Thoracic aorta (tissue), 2 donors: ENCODE results near the gene ZC2HC1C. TPM values are rescaled to one million over a fixed set of nuclear protein-coding genes. Genes with fewer than 3 reads are reported as not detected.

Source experiments
- ATAC-seq: fragments of 150-250 bp; one replicate; pipeline ENCODE4 v1.8.0; 2017; ENCODE audit warnings: low read depth; ENCODE audit not compliant: insufficient number of reproducible peaks, low FRiP score
- DNase-seq: peaks from one replicate; pipeline ENCODE4 v3.0.0-alpha.2; 2020; ENCODE audit warnings: low spot score
- H3K27ac ChIP-seq, 2 donors: fragments of 200-600 bp; sonication (generic); 1 replicate in 1 of 2; 2 replicates in 1 of 2; pipeline ENCODE4 v1.5.1; 2016; ENCODE audit warnings: mild to moderate bottlenecking in 2 of 2, moderate library complexity in 2 of 2
- H3K27me3 ChIP-seq: fragments of 200-600 bp; sonication (generic); replicated peaks from 2 replicates; pipeline ENCODE4 v1.6.0; 2016; ENCODE audit warnings: mild to moderate bottlenecking; ENCODE audit not compliant: insufficient read depth
- H3K36me3 ChIP-seq: fragments of 200-600 bp; sonication (generic); one replicate; pipeline ENCODE4 v1.5.1; 2016
- H3K4me1 ChIP-seq, 2 donors: fragments of 200-600 bp; sonication (generic); 1 replicate in 1 of 2; 2 replicates in 1 of 2; pipeline versions ENCODE4 v1.5.1 to v1.6.0; 2016; ENCODE audit warnings: low read depth in 2 of 2, mild to moderate bottlenecking in 1 of 2; ENCODE audit not compliant: control insufficient read depth in 1 of 2
- H3K4me3 ChIP-seq: fragments of 200-600 bp; sonication (generic); 2 replicates; pipeline ENCODE4 v1.5.1; 2016; ENCODE audit warnings: mild to moderate bottlenecking
- H3K9me3 ChIP-seq: fragments of 200-600 bp; sonication (generic); 2 replicates; pipeline ENCODE4 v1.5.1; 2016
- CTCF ChIP-seq: fragments of 200-600 bp; sonication (generic); IDR thresholded peaks from one replicate; pipeline ENCODE4 v1.5.1; 2019; ENCODE audit warnings: antibody characterized with exemption
- total RNA-seq, 2 donors: library from RNA; depleted of rRNA; stranded (reverse); fragments of >200 nt; gene quantifications; one replicate each; pipeline versions ENCODE4 v1.1.0 to v1.2.3, GENCODE V29; 2016

ZC2HC1C gene
- total RNA-seq, 2 donors from 2014 or later: 0.27 to 1.1 TPM

- DNase-seq: no peak
- Histone ChIP-seq H3K27ac (peak overlapping the region in 1 of 2 donors; percentile 39), H3K27me3 (no peaks in the 10 kb centered on the region), H3K4me3 (no peak overlapping the region), H3K4me1 (peaks cover 0 to 11% of the 10 kb centered on the region in 2 donors), H3K9me3 (no peaks in the 10 kb centered on the region), H3K36me3 (peaks cover 26% of the 10 kb centered on the region)
- ATAC-seq: no peak
- no peak for TF ChIP-seq CTCF
Measured at GRCh38 chr14:75081660-75082229, 12.3 kb downstream of the ZC2HC1C start.

- Histone ChIP-seq H3K9me3 (no peaks in the 10 kb centered on the region), H3K4me3 (no peak overlapping the region), H3K27ac (no peak overlapping the region), H3K36me3 (peaks cover 42% of the 10 kb centered on the region), H3K4me1 (peaks cover 0 to 11% of the 10 kb centered on the region in 2 donors), H3K27me3 (no peaks in the 10 kb centered on the region)
- no peak for DNase-seq
- ATAC-seq: no peak
- no peak for TF ChIP-seq CTCF
Measured at GRCh38 chr14:75083271-75083670, 13.8 kb downstream of the ZC2HC1C start.

GRCh38 chr14:75084513-75084912, 15.1 kb downstream of the ZC2HC1C start:
- Histone ChIP-seq H3K4me1 (peaks cover 0 to 11% of the 10 kb centered on the region in 2 donors), H3K27me3 (no peaks in the 10 kb centered on the region), H3K36me3 (peaks cover 42% of the 10 kb centered on the region), H3K4me3 (no peak overlapping the region), H3K27ac (no peak overlapping the region), H3K9me3 (no peaks in the 10 kb centered on the region)
- no peak for TF ChIP-seq CTCF
- no peak for DNase-seq
- ATAC-seq: no peak

GRCh38 chr14:75088153-75088552, 18.7 kb downstream of the ZC2HC1C start:
- TF ChIP-seq CTCF: no peak
- no peak for DNase-seq
- H3K36me3 ChIP-seq: peaks cover 42% of the 10 kb centered on the region
- H3K4me1 ChIP-seq: no peaks in the 10 kb centered on the region
- H3K4me3 ChIP-seq: no peak overlapping the region
- ATAC-seq: no peak
- no peak overlapping the region for H3K27ac ChIP-seq
- H3K9me3 ChIP-seq: no peaks in the 10 kb centered on the region
- no peaks in the 10 kb centered on the region for H3K27me3 ChIP-seq

GRCh38 chr14:75088566-75089373, 19.3 kb downstream of the ZC2HC1C start:
- H3K9me3 ChIP-seq: no peaks in the 10 kb centered on the region
- no peak overlapping the region for H3K27ac ChIP-seq
- H3K36me3 ChIP-seq: peaks cover 41% of the 10 kb centered on the region
- H3K4me3 ChIP-seq: no peak overlapping the region
- DNase-seq (peak; percentile 17), ATAC-seq (no peak)
- no peaks in the 10 kb centered on the region for H3K4me1 ChIP-seq
- peak; percentile 64 for TF ChIP-seq CTCF
- no peaks in the 10 kb centered on the region for H3K27me3 ChIP-seq
